ENCODE measurements around the gene HAX1.
"Not testable (repeated sequence)": the region's sequence is repeated elsewhere in the genome, so short reads cannot be mapped to it uniquely, and the experiment has no call there.

DNA sequence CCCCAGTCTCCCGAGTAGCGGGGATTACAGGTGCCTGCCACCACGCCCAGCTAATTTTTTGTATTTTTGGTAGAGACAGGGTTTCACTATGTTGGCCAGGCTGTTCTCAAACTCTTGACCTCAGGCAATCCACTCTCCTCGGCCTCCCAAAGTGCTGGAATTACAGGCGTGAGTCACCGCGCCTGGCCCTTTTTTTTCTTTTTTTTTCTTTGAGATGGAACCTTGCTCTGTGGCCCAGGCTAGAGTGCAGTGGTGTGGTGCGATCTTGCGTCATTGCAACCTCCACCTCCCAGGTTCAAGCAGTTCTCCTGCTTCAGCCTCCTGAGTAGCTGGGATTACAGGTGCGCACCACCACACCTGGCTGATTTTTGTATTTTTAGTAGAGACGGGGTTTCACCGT, 39.3 kb upstream of the HAX1 start:
- TF ChIP-seq, protein P1, sequence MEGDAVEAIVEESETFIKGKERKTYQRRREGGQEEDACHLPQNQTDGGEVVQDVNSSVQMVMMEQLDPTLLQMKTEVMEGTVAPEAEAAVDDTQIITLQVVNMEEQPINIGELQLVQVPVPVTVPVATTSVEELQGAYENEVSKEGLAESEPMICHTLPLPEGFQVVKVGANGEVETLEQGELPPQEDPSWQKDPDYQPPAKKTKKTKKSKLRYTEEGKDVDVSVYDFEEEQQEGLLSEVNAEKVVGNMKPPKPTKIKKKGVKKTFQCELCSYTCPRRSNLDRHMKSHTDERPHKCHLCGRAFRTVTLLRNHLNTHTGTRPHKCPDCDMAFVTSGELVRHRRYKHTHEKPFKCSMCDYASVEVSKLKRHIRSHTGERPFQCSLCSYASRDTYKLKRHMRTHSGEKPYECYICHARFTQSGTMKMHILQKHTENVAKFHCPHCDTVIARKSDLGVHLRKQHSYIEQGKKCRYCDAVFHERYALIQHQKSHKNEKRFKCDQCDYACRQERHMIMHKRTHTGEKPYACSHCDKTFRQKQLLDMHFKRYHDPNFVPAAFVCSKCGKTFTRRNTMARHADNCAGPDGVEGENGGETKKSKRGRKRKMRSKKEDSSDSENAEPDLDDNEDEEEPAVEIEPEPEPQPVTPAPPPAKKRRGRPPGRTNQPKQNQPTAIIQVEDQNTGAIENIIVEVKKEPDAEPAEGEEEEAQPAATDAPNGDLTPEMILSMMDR (IDR thresholded peaks at IDR 0.05): not testable (repeated sequence)
- not testable (repeated sequence) for TF ChIP-seq POLR2AphosphoS5, POLR2A (IDR thresholded peaks at IDR 0.05)
